Breast epithelium (tissue), 4 donors: ENCODE results near the gene SCIMP. TPM values are rescaled to one million over a fixed set of nuclear protein-coding genes. Genes with fewer than 3 reads are reported as not detected.
"Not testable (repeated sequence)": the region's sequence is repeated elsewhere in the genome, so short reads cannot be mapped to it uniquely, and the experiment has no call there.

ENCODE experiments used
- DNase-seq, 2 donors: peaks; one replicate each; pipeline ENCODE4 v3.0.0-alpha.2; 2019; ENCODE audit warnings: low spot score in 2 of 2
- H3K27ac ChIP-seq, 2 donors: fragments of 200-600 bp; sonication (generic) in 1 of 2; one replicate each; pipeline ENCODE4 v1.5.1; 2016 to 2019; ENCODE audit warnings: mild to moderate bottlenecking in 1 of 2
- H3K27me3 ChIP-seq, 2 donors: fragments of 200-600 bp; sonication (generic) in 1 of 2; one replicate each; pipeline versions ENCODE4 v1.5.1 to v1.6.0; 2017 to 2019; ENCODE audit warnings: control low read depth in 1 of 2, mild to moderate bottlenecking in 1 of 2
- H3K36me3 ChIP-seq: fragments of 200-600 bp; one replicate; pipeline ENCODE4 v1.5.1; 2019
- H3K4me1 ChIP-seq, 2 donors: fragments of 200-600 bp; sonication (generic); one replicate each; pipeline ENCODE4 v1.5.1; 2016 to 2019; ENCODE audit warnings: control low read depth in 1 of 2
- H3K4me3 ChIP-seq, 3 donors: fragments of 200-600 bp; sonication (generic); 1 replicate in 2 of 3; 2 replicates in 1 of 3; pipeline ENCODE4 v1.5.1; 2016 to 2019; ENCODE audit warnings: mild to moderate bottlenecking in 3 of 3, moderate library complexity in 2 of 3
- H3K9me3 ChIP-seq, 2 donors: fragments of 200-600 bp; sonication (generic) in 1 of 2; one replicate each; pipeline ENCODE4 v1.5.1; 2016 to 2019; ENCODE audit warnings: control low read depth in 1 of 2
- POLR2A ChIP-seq: fragments of 450-650 bp; IDR thresholded peaks from one replicate; pipeline ENCODE4 v1.6.1; 2016; ENCODE audit warnings: antibody characterized with exemption, mild to moderate bottlenecking, moderate library complexity
- POLR2AphosphoS5 ChIP-seq, 3 donors: sonication (generic); formaldehyde crosslinking; IDR thresholded peaks; one replicate each; pipeline ENCODE4 v1.6.1; 2017; ENCODE audit warnings: antibody characterized with exemption in 3 of 3
- intact Hi-C: fragments of 100-400 bp; cut with DNase I; formaldehyde crosslinking; loops from one replicate; pipeline ENCODE4 v1.15.1; 2023; ENCODE audit warnings: low total_unique reads
- total RNA-seq, 3 donors: library from RNA; depleted of rRNA; stranded (reverse); fragments of >200 nt; gene quantifications; one replicate each; pipeline ENCODE4 v1.1.0, GENCODE V29; 2016
- TF ChIP-seq, protein P1 (sequence below), 3 donors: fragments of 450-650 bp; IDR thresholded peaks; one replicate each; pipeline ENCODE4 v1.5.1; 2016 to 2017; ENCODE audit warnings: antibody characterized with exemption in 3 of 3, mild to moderate bottlenecking in 3 of 3, moderate library complexity in 3 of 3

SCIMP gene
- total RNA-seq, 3 donors from 2014 or later = 1.3 to 5.6 (median 4.7) TPM

GRCh38 chr17:5247621-5248020 lies 13.0 kb upstream of the SCIMP start:
- TF ChIP-seq POLR2A (no peak), POLR2AphosphoS5 (IDR thresholded peaks at IDR 0.05) (no peak)
- TF ChIP-seq, protein P1, sequence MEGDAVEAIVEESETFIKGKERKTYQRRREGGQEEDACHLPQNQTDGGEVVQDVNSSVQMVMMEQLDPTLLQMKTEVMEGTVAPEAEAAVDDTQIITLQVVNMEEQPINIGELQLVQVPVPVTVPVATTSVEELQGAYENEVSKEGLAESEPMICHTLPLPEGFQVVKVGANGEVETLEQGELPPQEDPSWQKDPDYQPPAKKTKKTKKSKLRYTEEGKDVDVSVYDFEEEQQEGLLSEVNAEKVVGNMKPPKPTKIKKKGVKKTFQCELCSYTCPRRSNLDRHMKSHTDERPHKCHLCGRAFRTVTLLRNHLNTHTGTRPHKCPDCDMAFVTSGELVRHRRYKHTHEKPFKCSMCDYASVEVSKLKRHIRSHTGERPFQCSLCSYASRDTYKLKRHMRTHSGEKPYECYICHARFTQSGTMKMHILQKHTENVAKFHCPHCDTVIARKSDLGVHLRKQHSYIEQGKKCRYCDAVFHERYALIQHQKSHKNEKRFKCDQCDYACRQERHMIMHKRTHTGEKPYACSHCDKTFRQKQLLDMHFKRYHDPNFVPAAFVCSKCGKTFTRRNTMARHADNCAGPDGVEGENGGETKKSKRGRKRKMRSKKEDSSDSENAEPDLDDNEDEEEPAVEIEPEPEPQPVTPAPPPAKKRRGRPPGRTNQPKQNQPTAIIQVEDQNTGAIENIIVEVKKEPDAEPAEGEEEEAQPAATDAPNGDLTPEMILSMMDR (IDR thresholded peaks at IDR 0.05) = no peak
- intact Hi-C loops = no loop called here
- Histone ChIP-seq H3K27ac (no peak overlapping the region), H3K27me3 (no peaks in the 10 kb centered on the region), H3K36me3 (no peaks in the 10 kb centered on the region), H3K4me1 (no peaks in the 10 kb centered on the region), H3K4me3 (no peak overlapping the region), H3K9me3 (no peaks in the 10 kb centered on the region)
- no peak for DNase-seq

DNA sequence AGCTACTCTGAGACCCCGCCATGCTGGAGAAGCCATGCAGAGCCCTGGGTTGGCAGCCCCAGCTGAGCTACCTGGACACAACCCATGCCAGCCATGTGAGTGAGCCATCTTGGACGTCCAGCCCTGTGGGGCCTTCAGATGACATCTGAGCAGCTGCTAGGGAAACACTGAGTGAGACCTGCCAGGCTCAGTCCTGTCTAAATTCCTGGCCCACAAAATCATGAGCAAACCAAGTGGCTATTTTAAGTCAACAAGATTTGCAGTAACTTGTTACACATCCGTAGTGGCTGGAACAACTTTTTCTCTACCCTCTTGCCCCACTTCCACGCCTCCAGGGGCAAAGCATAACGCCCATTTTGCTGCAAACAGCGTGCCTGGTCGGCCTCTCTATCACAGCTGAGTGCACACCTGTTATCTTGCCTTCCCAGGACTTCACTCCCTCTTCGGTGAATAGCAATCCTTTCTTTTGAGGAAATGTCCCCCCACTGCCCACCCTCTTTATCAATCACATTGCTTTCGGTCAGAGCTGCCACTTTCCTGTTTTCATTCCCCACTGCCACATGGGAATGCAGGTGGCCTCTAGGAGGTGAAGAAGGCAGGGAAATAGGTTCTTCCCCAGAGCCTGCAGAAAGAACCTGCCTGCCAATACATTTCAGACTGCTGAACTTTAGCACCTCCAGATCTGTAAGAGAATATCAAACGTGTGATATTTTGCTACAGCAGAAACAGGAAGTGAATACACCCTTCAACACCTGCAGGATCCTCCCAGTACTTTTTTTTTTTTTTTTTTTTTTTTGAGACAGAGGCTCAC lies 7.4 kb upstream of the SCIMP start:
- Histone ChIP-seq H3K27me3 (no peaks in the 10 kb centered on the region), H3K9me3 (no peaks in the 10 kb centered on the region), H3K4me3 (no peak overlapping the region), H3K36me3 (no peaks in the 10 kb centered on the region), H3K27ac (peak overlapping the region in 1 of 2 donors; percentile 36), H3K4me1 (no peaks in the 10 kb centered on the region)
- TF ChIP-seq, protein P1 (IDR thresholded peaks at IDR 0.05) = no peak
- no peak for TF ChIP-seq POLR2AphosphoS5 (IDR thresholded peaks at IDR 0.05)
- no peak for TF ChIP-seq POLR2A
- intact Hi-C loops = no loop called here
- no peak for DNase-seq

- H3K4me3 ChIP-seq, intact Hi-C loops: not testable (repeated sequence)
These were observed 5.1 kb upstream of the SCIMP start for GRCh38 chr17:5239769-5240168.

DNA sequence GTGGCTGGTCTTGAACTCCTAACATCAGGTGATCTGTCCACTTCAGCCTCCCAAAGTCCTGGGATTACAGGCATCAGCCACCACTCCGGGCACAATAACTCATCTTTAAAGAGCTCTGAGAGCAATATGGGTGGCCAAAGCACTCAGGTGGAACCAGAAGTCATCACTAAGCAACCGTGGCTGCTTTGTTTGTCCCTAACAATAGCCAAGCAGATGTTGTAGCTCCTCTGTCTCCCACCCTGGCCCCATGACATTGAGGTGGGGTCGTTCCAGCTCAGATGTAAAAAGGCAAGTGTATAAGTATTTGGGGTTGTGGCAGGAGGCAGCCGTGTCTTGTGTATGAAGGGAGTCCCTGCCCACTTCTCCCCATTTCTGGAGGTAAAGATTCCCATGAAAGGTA lies 3.7 kb upstream of the SCIMP start:
- DNase-seq = no peak
- TF ChIP-seq POLR2AphosphoS5 (IDR thresholded peaks at IDR 0.05) = no peak
- no peak for TF ChIP-seq POLR2A
- TF ChIP-seq, protein P1 (IDR thresholded peaks at IDR 0.05) = no peak
- Histone ChIP-seq H3K27me3 (no peaks in the 10 kb centered on the region), H3K4me1 (no peaks in the 10 kb centered on the region), H3K27ac (no peak overlapping the region), H3K4me3 (no peak overlapping the region), H3K36me3 (no peaks in the 10 kb centered on the region), H3K9me3 (no peaks in the 10 kb centered on the region)
- intact Hi-C loops = no loop called here

More at GRCh38 chr17:5239769-5240168, 5.1 kb upstream of the SCIMP start:
- not testable (repeated sequence) for H3K9me3 ChIP-seq, H3K27me3 ChIP-seq, H3K27ac ChIP-seq, DNase-seq, H3K4me1 ChIP-seq, H3K36me3 ChIP-seq

DNA sequence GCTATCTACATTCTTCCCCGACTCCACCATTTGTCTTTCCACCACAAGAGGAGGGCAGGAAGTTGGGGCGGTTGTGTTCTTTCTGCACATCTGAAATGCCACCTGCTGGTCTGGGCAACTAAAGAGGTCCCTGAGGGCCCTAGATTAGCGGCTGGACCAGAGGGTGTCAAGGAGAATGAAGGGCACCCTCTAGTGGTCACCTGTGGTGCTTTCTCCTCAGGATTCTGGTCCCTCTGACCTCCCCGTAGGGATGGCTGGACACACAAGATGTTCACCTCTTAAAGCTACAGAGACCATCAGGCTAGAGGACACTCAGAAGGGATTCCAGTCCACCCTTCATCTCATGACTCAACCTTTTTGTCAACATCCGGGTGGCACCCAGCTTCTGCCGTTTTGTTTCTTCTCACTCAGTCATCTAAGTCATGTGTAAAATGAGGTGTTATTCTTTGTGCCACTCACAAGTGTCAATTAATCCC lies 2.9 kb upstream of the SCIMP start:
- intact Hi-C loops = no loop called here
- H3K27ac ChIP-seq = peak overlapping the region in 1 of 2 donors; percentile 17
- H3K4me1 ChIP-seq = no peaks in the 10 kb centered on the region
- H3K27me3 ChIP-seq = no peaks in the 10 kb centered on the region
- peak in 1 of 2 donors; percentile 63 for DNase-seq
- no peaks in the 10 kb centered on the region for H3K36me3 ChIP-seq
- TF ChIP-seq POLR2A = no peak
- TF ChIP-seq, protein P1 (IDR thresholded peaks at IDR 0.05) = peak in 2 of 3 donors; percentile 17 to 59
- TF ChIP-seq POLR2AphosphoS5 (IDR thresholded peaks at IDR 0.05) = no peak
- no peak overlapping the region for H3K4me3 ChIP-seq
- H3K9me3 ChIP-seq = no peaks in the 10 kb centered on the region
